ENCODE results near the gene EBF3. TPM values are rescaled to one million over a fixed set of nuclear protein-coding genes. Genes with fewer than 3 reads are reported as not detected.

EBF3 gene
- total RNA-seq, 1 experiment from 2014 or later = not detected

DNA sequence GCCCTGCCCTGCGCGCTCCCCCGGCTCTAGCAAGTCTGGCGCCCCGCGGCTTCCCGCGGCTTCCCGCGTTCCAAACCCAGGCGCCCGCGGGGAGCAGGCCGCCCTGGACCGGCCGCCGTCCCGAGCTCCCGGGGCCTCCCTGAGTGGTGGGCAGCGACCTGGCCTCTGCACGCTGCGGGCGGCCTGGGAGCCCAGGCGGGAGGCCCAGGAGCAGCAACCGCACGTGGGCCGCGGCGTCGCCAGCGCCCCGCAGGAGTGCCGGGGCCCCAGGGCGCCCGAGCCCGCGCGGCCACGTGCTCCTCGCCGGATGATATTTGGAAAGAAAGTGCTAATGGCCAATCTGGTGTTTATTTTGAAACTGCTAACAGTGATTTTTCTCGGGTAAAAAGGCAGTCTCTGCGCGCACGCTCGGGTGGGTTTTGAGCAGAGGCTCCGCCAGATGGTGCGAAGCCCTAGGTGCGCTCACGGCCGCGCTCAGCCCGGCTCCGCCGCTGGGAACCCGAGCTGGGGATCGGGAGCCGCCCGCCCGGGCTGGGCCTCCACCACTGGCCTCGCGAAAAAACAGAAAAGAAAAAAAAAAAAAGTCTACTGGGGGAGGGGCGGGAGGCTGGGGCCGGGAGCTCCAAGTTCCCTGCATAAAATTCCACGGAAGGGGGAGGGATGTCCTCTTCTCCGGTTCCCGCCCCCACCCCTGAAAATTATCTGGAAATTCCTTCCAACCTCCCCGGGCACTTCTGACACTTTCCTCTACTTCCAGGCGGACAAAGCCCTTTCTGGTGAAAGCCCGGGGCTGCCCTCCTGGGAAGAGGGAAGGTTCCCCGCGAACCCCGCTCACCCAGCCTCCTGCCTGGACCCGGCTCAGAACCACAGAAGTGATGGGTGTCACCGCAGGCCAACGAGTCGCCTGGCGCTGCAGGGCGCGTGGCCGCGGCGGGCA lies 4.3 kb downstream of the EBF3 start:
- TF ChIP-seq, protein P1, sequence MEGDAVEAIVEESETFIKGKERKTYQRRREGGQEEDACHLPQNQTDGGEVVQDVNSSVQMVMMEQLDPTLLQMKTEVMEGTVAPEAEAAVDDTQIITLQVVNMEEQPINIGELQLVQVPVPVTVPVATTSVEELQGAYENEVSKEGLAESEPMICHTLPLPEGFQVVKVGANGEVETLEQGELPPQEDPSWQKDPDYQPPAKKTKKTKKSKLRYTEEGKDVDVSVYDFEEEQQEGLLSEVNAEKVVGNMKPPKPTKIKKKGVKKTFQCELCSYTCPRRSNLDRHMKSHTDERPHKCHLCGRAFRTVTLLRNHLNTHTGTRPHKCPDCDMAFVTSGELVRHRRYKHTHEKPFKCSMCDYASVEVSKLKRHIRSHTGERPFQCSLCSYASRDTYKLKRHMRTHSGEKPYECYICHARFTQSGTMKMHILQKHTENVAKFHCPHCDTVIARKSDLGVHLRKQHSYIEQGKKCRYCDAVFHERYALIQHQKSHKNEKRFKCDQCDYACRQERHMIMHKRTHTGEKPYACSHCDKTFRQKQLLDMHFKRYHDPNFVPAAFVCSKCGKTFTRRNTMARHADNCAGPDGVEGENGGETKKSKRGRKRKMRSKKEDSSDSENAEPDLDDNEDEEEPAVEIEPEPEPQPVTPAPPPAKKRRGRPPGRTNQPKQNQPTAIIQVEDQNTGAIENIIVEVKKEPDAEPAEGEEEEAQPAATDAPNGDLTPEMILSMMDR (IDR thresholded peaks at IDR 0.05; ENCODE audit: unreplicated experiment) = no peak
- Mint-ChIP-seq H3K27ac (ENCODE audit: low read depth, unreplicated experiment) (no peak overlapping the region), H3K36me3 (ENCODE audit: insufficient read depth, unreplicated experiment) (peaks cover 7% of the 10 kb centered on the region), H3K4me3 (ENCODE audit: unreplicated experiment) (no peak overlapping the region), H3K9me3 (ENCODE audit: unreplicated experiment) (no peaks in the 10 kb centered on the region), H3K27me3 (ENCODE audit: insufficient read depth, unreplicated experiment) (no peaks in the 10 kb centered on the region), H3K4me1 (ENCODE audit: insufficient read depth, unreplicated experiment) (no peaks in the 10 kb centered on the region)
- BruUV-seq (replicated peaks) = no TSS peak
- ChIA-PET POLR2A (no interaction called here), CTCF (no interaction called here)
- no peak for DNase-seq (ENCODE audit: unreplicated experiment)
- intact Hi-C loops (cut with micrococcal nuclease) = no loop called here

DNA sequence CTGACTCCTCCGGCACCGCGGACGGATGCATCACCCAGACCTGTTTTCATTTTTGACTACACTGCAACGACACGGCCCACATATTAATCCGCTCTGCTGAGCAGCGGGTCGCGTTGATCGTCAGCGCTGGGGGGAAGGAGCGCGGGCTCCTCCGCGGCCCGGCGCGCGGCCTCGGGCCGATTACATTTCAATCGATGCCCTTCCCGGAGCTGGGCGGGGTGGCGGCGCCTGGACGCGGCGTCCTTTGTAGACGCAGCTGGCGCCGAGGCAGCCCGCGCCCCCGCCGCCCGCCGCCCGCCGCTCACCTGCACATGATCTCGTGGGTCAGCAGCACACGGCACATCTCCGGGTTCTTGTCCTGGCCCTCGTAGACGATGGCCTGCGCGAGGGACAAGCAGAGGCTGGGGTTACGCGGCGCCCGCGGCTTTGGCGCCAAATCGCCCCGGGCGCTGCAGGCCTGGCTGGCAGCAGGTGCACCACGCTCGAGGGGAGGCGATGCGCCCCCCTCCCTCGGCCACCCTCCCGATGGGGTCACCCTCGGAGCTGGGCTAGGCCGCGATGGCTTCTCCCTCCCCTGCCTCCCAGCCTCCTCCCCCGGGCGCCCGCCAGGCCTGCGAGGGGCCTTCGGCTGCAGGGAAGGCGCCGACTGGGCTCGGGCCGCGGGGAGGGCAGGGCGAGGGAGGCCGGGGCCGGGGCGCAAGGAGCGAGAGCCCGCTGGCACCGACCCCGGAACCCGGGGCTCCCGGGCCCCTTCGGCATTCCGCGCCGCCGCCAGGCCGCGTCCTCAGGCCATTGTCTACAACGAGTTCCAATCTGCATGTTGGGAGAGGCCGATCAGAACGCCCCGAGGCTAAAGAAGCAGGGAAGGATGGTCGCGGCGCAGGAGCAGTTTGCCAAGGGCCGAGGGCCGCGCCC lies 5.2 kb downstream of the EBF3 start:
- Mint-ChIP-seq H3K4me1 (ENCODE audit: insufficient read depth, unreplicated experiment) (no peaks in the 10 kb centered on the region), H3K4me3 (ENCODE audit: unreplicated experiment) (no peak overlapping the region), H3K36me3 (ENCODE audit: insufficient read depth, unreplicated experiment) (peaks cover 7% of the 10 kb centered on the region), H3K27ac (ENCODE audit: low read depth, unreplicated experiment) (no peak overlapping the region), H3K27me3 (ENCODE audit: insufficient read depth, unreplicated experiment) (no peaks in the 10 kb centered on the region), H3K9me3 (ENCODE audit: unreplicated experiment) (no peaks in the 10 kb centered on the region)
- DNase-seq (ENCODE audit: unreplicated experiment) = no peak
- POLR2A ChIA-PET = no interaction called here
- CTCF ChIA-PET = no interaction called here
- intact Hi-C loops (cut with micrococcal nuclease) = no loop called here
- no TSS peak for BruUV-seq (replicated peaks)
- TF ChIP-seq, protein P1 (IDR thresholded peaks at IDR 0.05; ENCODE audit: unreplicated experiment) = no peak

GRCh38 chr10:129958148-129958628 lies 5.9 kb downstream of the EBF3 start:
- intact Hi-C loops (cut with micrococcal nuclease) = no loop called here
- BruUV-seq (replicated peaks) = no TSS peak
- Mint-ChIP-seq H3K27ac (ENCODE audit: low read depth, unreplicated experiment) (no peak overlapping the region), H3K9me3 (ENCODE audit: unreplicated experiment) (no peaks in the 10 kb centered on the region), H3K4me3 (ENCODE audit: unreplicated experiment) (no peak overlapping the region), H3K4me1 (ENCODE audit: insufficient read depth, unreplicated experiment) (no peaks in the 10 kb centered on the region), H3K27me3 (ENCODE audit: insufficient read depth, unreplicated experiment) (no peaks in the 10 kb centered on the region), H3K36me3 (ENCODE audit: insufficient read depth, unreplicated experiment) (peaks cover 7% of the 10 kb centered on the region)
- ChIA-PET CTCF (no interaction called here), POLR2A (interaction anchor here (0.6 kb wide), 1 partner anchor 1910 kb away, joined by 4 read pairs; no protein-coding TSS in a partner anchor)
- TF ChIP-seq, protein P1 (IDR thresholded peaks at IDR 0.05; ENCODE audit: unreplicated experiment) = no peak
- no peak for DNase-seq (ENCODE audit: unreplicated experiment)
